NCI-H128 (cell line): ENCODE results near the gene SP2.

ENCODE experiments used
- DNase-seq: peaks from one replicate; lab custom pipeline; 2025; ENCODE audit not compliant: unreplicated experiment; lab: John Stamatoyannopoulos, UW

Gene SP2

GRCh38 chr17:47895856-47896671 is at the start of gene SP2:
Gene SP2 (plus strand): TSS chr17:47896236. CDS start chr17:47896287, 51 bp downstream.
- DNase-seq: peak; percentile 99

DNA sequence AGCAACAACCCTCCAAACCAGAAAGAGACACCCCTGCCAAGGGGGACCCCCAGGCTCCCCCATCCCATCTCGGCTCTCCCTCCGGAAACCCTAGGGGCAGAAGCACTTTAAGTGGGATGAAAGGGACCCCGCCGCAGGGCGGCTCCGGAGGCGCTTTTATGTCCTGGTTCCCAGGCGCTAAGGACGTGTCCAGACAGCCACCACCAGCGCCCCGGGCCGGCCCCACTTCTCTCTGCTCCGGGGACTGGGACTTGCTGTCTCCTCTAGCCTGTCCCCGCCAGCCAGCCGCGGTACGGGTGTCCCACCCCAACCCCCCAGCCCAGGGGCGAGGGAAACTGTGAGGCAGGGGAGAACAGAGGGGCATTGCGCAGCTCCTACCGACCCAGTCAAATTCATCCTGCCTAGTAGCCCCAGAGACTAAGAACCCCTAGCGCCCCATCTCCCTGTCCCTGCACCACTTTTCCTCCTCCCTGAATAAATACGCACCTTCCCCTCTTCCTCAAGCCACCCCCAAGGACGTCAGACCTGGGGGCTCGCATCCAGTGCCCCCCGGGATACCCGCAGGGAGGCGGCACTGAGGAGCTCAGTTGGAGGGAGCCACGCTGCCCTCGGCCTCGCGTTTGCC is 49.2 kb upstream of the SP2 start:
- DNase-seq: no peak

DNA sequence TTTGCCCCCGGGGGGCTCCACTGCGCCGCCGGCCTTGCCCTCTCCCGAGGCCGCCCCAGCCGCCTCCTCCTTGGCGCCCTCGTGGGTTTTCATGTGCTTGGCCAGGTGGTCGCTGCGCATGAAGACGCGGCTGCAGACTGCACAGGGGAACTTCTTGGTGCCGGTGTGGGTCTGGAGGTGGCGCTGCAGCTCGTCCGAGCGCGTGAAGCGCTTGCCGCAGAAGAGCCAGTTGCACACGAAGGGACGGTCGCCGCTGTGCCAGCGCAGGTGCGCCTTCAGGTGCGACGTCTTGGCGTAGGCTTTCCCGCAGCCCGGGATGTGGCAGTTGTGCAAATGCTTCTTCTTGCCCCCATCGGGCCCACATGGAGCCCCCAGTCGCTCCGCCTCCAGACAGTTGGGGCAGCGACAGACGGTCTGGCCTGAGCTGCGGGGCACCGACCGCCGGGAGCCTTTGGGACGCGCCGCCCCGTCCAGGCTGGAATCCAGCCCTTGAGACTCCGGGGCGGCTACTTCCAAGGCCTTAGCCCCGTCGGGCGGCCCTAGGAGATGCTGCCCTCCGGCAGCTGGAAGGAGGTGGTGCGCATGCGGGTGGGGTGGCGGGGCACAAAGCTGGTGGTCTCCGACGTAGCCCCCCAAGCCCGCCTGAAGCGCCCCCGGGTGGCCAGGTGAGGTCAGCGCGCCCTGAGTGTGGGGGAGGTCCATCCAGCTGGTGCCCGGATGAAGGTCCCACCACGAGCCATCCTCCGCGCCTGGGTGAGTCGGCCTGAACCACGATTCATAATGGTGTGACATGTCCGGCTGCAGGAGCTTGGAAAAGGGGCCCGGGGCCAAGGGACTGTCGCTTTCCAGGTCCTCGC is 48.5 kb upstream of the SP2 start:
- DNase-seq: no peak

DNA sequence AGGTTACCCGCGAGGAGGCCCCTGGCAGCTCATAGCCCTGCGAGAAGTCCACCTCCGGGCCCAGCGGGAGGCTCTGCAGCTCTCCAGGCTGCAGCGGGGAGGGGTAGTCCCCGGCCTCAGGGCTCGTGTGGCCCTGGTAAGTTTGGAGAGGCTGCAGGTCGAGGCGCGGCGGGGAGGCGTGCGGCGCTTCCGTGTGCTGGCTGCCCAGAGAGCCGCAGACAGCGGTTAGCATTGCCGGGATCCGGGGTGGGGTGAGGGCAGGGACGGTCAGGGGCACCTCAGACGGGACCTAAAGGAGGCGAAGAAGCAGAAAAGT is 47.9 kb upstream of the SP2 start:
- DNase-seq: no peak

DNA sequence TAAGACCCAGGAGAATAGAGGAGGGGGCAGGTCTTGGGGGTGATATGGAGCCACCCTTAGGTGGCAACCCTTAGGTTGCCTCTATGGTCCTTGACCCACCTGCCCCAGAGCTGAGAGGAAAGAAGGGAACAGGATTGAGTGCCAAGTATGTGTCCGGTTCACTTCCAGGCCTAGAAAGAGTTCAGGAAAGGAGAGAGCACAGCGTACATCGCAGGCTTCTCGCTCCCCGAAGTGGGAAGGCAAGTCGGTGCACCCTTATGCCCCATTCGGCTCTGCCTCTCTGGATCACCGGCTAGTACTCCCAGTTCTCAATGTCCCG is 45.7 kb upstream of the SP2 start:
- no peak for DNase-seq

DNA sequence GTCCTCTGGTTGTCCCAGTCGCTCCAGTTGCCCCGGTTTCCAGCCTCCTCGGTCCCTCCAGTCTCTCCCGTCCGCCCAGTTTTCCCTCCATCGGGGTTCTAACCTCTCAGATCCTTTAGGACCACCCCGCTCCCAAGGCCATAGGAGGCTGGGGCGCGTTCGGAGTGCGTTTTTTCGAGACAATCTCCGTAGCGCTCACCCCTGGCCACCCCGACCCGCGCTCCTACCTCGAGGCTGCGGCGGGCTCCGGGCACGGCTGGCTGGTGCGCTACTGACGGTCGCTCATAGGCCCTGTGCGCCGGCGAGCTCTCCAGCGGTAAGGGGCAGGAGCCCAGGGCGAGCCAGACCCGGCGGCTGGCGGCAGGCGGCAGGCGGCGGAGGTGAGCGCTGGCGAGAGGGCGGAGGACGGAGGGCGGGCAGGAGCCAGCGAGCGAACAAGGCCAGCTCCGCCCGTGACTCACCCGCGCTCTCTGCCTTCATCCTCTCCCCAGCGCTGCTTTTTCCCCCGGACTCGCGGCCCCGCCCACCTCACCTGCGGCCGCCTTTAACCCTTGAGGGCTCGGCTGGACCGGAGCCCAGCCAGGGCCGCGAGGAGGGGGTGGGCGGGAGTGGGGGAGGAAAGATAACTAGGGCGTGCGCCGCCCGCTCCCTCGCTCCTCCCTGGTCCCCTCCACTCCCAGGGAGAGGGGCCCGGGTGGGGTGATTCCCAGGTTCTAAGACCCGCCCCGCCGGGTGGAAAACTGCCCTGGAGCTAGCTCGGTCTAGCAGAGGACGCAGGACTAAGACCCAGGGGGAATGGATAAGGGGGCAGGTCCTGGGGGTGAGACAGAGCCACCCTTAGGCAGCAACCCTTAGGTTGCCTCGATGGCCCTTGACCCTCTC is 45.1 kb upstream of the SP2 start, which contains the start of gene SP6:
Gene SP6, minus strand, starts transcription at position 472 of the 882 bp plus-strand sequence. CDS start 2,734 bp downstream, outside the sequence.
- DNase-seq: peak; percentile 43

DNA sequence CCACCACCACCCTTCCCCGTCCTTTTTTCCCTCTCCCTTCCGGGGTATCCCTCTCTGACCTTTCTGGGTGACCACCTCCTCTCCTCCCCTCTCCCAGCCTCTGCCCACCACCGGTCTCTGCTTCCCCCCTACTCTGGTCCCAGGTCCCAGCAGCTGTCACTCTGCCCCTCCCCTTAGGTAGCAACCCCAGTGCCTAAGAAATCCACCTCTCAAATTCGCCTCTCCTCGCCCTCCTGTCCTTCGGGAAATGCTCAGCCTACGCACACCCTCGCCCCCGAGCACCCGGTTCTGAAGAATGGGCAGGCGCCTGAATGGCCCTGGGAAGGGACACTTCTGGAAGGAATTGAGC is 44.3 kb upstream of the SP2 start:
- DNase-seq: no peak

- DNase-seq: no peak
These were observed 43.7 kb upstream of the SP2 start for GRCh38 chr17:47852113-47852949.

DNA sequence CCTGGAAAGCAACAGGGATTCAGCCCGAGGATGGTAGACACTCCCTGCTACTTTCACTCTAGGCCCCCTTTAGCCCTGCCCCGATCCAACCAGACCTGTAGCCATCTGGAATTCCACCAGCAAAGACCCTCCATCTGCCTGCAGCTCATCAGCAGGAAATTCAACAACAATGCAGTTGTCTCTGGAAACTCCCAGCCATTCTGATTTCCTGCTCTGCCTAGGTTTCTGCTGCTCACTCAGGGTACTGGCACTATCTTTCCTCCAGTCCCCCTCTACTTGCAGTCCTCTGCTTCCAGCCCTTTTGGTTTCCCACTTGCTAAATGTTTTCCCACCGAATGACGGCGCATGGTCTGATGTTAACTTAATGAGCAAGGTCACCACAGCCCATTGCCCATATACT is 42.4 kb upstream of the SP2 start:
- DNase-seq: no peak

GRCh38 chr17:47855737-47856136 is 40.3 kb upstream of the SP2 start:
- no peak for DNase-seq

GRCh38 chr17:47856830-47857229 is 39.2 kb upstream of the SP2 start:
- DNase-seq: no peak

- no peak for DNase-seq
These were observed 38.2 kb upstream of the SP2 start for GRCh38 chr17:47857551-47858455.

DNA sequence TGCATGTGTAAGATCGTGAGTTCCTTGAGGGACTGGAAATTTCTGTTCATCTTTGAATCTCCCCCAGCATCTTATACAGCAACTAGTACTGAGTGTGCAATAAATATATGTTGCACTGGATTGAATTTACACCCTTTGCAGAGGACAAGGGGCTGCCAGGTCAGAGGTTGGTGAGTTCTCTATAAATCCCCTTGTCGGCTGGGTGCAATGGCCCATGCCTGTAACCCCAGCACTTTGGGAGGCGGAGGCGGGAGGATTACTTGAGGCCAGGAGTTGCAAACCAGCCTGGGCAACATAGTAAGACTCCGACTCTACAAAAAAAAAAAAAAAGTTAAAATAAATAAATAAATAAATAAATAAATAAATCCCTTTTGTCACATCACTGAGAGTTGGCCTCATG is 35.6 kb upstream of the SP2 start:
- DNase-seq: no peak

DNA sequence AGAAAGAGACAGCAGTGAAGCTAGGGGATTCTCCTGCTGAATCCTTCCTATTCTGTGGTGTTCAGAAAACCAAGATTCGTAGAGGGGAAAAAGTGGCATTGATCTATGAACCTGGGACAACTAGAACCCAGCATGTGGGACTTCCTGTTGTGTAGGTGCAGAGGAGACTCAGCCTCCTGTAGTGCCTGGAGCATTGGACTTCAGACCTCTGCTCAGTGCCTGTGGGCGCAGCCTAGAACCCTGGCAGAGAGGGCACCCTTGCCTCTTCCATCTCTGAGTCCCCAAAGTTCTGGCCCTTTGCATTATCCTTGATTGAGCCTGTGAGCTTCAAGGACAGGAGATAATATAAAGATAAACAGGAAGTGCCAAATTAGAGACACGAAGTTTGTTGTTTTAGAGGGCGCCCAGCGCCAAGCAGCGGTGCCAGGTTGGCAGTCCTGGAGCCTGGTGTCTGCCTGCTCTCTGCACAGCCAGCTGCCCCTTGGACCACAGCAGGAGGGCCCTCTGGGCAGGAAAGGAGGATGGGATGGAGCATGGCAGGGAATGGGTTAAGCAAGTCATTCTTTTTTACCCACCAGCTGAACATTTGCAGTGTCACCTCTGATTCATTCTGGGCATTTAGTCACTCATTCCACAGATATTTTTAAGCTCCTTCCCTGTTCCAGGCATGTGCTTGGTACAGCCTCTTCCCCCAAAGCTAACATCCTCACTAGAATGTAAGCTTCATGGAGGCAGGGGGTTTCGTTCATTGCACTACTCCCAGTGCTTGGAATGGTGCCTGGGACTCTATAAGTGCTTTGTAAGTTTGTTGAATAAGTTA is 33.2 kb upstream of the SP2 start:
- no peak for DNase-seq

DNA sequence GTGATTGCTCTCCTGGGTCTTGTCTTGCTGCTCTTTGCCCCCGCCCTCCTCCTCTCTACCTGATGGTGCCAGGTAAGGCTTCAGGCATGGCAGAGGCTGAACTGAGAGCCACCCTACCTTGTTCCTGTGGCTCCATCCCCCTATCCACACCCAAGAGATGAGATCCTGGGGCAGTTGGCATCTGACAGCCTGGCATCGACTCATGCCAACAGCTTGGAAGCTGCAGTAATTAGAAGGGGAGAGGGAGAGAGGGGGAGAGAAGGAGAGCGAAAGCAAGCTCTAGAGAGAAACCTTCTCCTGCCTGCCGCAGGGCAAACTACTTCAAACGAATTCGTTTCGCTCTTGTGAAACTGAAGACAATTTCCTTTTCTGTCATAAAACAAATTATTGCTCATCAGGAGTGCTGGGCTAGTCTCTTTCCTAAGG is 31.2 kb upstream of the SP2 start:
- no peak for DNase-seq

DNA sequence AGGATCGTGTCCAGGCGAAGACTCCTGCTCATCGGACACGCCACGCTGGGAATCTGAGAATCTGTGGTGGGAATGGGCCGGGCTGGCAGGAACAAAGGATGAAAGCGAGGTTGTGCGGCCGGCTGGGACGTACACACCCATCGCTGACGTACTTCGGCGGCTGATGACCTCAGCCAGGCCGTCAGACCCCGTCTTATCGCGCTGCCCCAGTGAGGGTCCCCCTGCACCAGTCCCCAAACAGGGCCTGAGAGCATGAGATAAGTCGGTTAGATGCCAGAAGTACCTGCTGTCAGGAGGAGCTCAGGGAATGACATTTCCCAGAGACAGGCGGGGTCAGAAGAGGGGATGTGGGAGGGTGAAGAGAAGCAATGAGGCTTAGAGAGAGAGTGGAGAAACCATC is 29.1 kb upstream of the SP2 start:
- DNase-seq: no peak

GRCh38 chr17:47867813-47868533 is 28.1 kb upstream of the SP2 start:
- no peak for DNase-seq

- DNase-seq: no peak
These were observed 26.9 kb upstream of the SP2 start for GRCh38 chr17:47869114-47869513.
